Parathyroid adenoma (tissue), 2 donors: ENCODE results near the gene GNA12.
A peak's percentile ranks its signal among the peaks of the same experiment; 100 is the strongest.

Source experiments
- H2AFZ ChIP-seq: fragments of 300-600 bp; sonication (generic); one replicate; pipeline ENCODE4 v1.7.0; 2017; ENCODE audit warnings: antibody characterized with exemption, mild to moderate bottlenecking
- H3K27ac ChIP-seq: fragments of 300-600 bp; sonication (generic); one replicate; pipeline ENCODE4 v1.7.0; 2017
- H3K27me3 ChIP-seq: fragments of 300-600 bp; sonication (generic); one replicate; pipeline ENCODE4 v1.7.0; 2017; ENCODE audit warnings: low read length; ENCODE audit not compliant: control insufficient read depth, insufficient read depth
- H3K36me3 ChIP-seq: fragments of 300-600 bp; sonication (generic); one replicate; pipeline ENCODE4 v1.7.0; 2017; ENCODE audit warnings: low read length; ENCODE audit not compliant: control insufficient read depth, insufficient read depth
- H3K4me1 ChIP-seq: fragments of 300-600 bp; sonication (generic); one replicate; pipeline ENCODE4 v1.7.0; 2017; ENCODE audit warnings: control low read depth
- H3K4me2 ChIP-seq: fragments of 300-600 bp; sonication (generic); one replicate; pipeline ENCODE4 v1.7.0; 2017; ENCODE audit warnings: low read length
- H3K4me3 ChIP-seq: fragments of 300-600 bp; sonication (generic); one replicate; pipeline ENCODE4 v1.7.0; 2017; ENCODE audit warnings: low read depth, low read length
- H3K79me2 ChIP-seq: fragments of 300-600 bp; sonication (generic); one replicate; pipeline ENCODE4 v1.7.0; 2017; ENCODE audit warnings: control low read depth
- H3K9ac ChIP-seq: fragments of 300-600 bp; sonication (generic); one replicate; pipeline ENCODE4 v1.7.0; 2017; ENCODE audit warnings: mild to moderate bottlenecking
- H3K9me3 ChIP-seq: fragments of 300-600 bp; sonication (generic); one replicate; pipeline ENCODE4 v1.7.0; 2017; ENCODE audit warnings: low read length; ENCODE audit not compliant: control insufficient read depth
- CTCF ChIP-seq: fragments of 300-600 bp; sonication (generic); IDR thresholded peaks from one replicate; pipeline ENCODE4 v1.7.0; 2017; ENCODE audit warnings: antibody characterized with exemption, mild to moderate bottlenecking
- donor health status: primary hyperparathyroidism.

Gene GNA12

GRCh38 chr7:2886900-2887299, 42.8 kb upstream of the GNA12 start:
- Histone ChIP-seq H2AFZ (no peak overlapping the region), H3K27ac (no peak overlapping the region), H3K9ac (no peak overlapping the region), H3K4me2 (no peak overlapping the region), H3K36me3 (no peaks in the 10 kb centered on the region), H3K4me3 (no peak overlapping the region), H3K4me1 (no peaks in the 10 kb centered on the region), H3K79me2 (no peaks in the 10 kb centered on the region), H3K27me3 (no peaks in the 10 kb centered on the region), H3K9me3 (no peaks in the 10 kb centered on the region)
- peak; percentile 13 for TF ChIP-seq CTCF

GRCh38 chr7:2886391-2886790, 42.3 kb upstream of the GNA12 start:
- H3K4me2 ChIP-seq, result no peak overlapping the region
- no peaks in the 10 kb centered on the region for H3K79me2 ChIP-seq
- no peaks in the 10 kb centered on the region for H3K36me3 ChIP-seq
- no peak overlapping the region for H3K9ac ChIP-seq
- no peak overlapping the region for H3K27ac ChIP-seq
- H3K9me3 ChIP-seq, result no peaks in the 10 kb centered on the region
- H2AFZ ChIP-seq, result no peak overlapping the region
- H3K27me3 ChIP-seq, result no peaks in the 10 kb centered on the region
- no peaks in the 10 kb centered on the region for H3K4me1 ChIP-seq
- TF ChIP-seq CTCF, result no peak
- H3K4me3 ChIP-seq, result no peak overlapping the region

GRCh38 chr7:2884161-2884560, 40.1 kb upstream of the GNA12 start:
- no peak overlapping the region for H3K27ac ChIP-seq

GRCh38 chr7:2883101-2883500, 39.0 kb upstream of the GNA12 start:
- Histone ChIP-seq H3K27ac (no peak overlapping the region), H3K4me3 (no peak overlapping the region), H3K79me2 (no peaks in the 10 kb centered on the region), H3K9ac (no peak overlapping the region), H3K9me3 (no peaks in the 10 kb centered on the region), H3K36me3 (no peaks in the 10 kb centered on the region), H3K27me3 (no peaks in the 10 kb centered on the region), H2AFZ (no peak overlapping the region), H3K4me2 (no peak overlapping the region), H3K4me1 (no peaks in the 10 kb centered on the region)
- no peak for TF ChIP-seq CTCF

More at GRCh38 chr7:2884161-2884560, 40.1 kb upstream of the GNA12 start:
- H3K27me3 ChIP-seq, result no peaks in the 10 kb centered on the region
- H3K9me3 ChIP-seq, result no peaks in the 10 kb centered on the region
- no peak overlapping the region for H3K4me3 ChIP-seq
- no peaks in the 10 kb centered on the region for H3K36me3 ChIP-seq
- no peak overlapping the region for H3K9ac ChIP-seq
- H3K79me2 ChIP-seq, result no peaks in the 10 kb centered on the region
- H3K4me2 ChIP-seq, result no peak overlapping the region
- no peak for TF ChIP-seq CTCF
- no peaks in the 10 kb centered on the region for H3K4me1 ChIP-seq
- no peak overlapping the region for H2AFZ ChIP-seq

GRCh38 chr7:2882111-2882510, 38.0 kb upstream of the GNA12 start:
- H3K36me3 ChIP-seq, result no peaks in the 10 kb centered on the region
- H3K4me2 ChIP-seq, result no peak overlapping the region
- no peaks in the 10 kb centered on the region for H3K27me3 ChIP-seq
- no peaks in the 10 kb centered on the region for H3K4me1 ChIP-seq
- H3K27ac ChIP-seq, result no peak overlapping the region
- H2AFZ ChIP-seq, result no peak overlapping the region
- TF ChIP-seq CTCF, result no peak
- H3K9me3 ChIP-seq, result no peaks in the 10 kb centered on the region
- no peak overlapping the region for H3K9ac ChIP-seq
- no peak overlapping the region for H3K4me3 ChIP-seq
- H3K79me2 ChIP-seq, result no peaks in the 10 kb centered on the region
